MM.1S (cell line): ENCODE measurements around the gene FANCC.

ENCODE experiments used
- DNase-seq: peaks from one replicate; pipeline ENCODE4 v3.0.0-alpha.2; 2015
- H2AFZ ChIP-seq: fragments of 300-600 bp; sonication (generic); 2 replicates; pipeline ENCODE4 v1.6.0; 2016; ENCODE audit warnings: antibody characterized with exemption, low read length
- H3F3A ChIP-seq: fragments of 300-600 bp; sonication (generic); 2 replicates; pipeline ENCODE4 v1.6.1; 2016; ENCODE audit warnings: mild to moderate bottlenecking, antibody characterized with exemption, low read length, moderate library complexity, mixed read lengths; ENCODE audit not compliant: insufficient read depth
- H3K27ac ChIP-seq: fragments of 300-600 bp; sonication (generic); 2 replicates; pipeline ENCODE4 v1.5.1; 2016; ENCODE audit warnings: mild to moderate bottlenecking, low read length
- H3K27me3 ChIP-seq: fragments of 300-600 bp; sonication (generic); replicated peaks from 2 replicates; pipeline ENCODE4 v1.6.0; 2016; ENCODE audit warnings: low read length; ENCODE audit not compliant: insufficient read depth
- H3K36me3 ChIP-seq: fragments of 300-600 bp; sonication (generic); replicated peaks from 2 replicates; pipeline ENCODE4 v1.6.1; 2016; ENCODE audit warnings: mild to moderate bottlenecking, low read length, mixed read lengths; ENCODE audit not compliant: insufficient read depth
- H3K4me1 ChIP-seq: fragments of 300-600 bp; sonication (generic); 2 replicates; pipeline ENCODE4 v1.6.1; 2016; ENCODE audit warnings: low read length, mixed read lengths
- H3K4me2 ChIP-seq: fragments of 300-600 bp; sonication (generic); 2 replicates; pipeline ENCODE4 v1.6.0; 2016; ENCODE audit warnings: low read depth, low read length
- H3K4me3 ChIP-seq: fragments of 300-600 bp; sonication (generic); 2 replicates; pipeline ENCODE4 v1.5.1; 2016; ENCODE audit warnings: low read length, mixed read lengths
- H3K79me2 ChIP-seq: fragments of 300-600 bp; sonication (generic); 2 replicates; pipeline ENCODE4 v1.6.1; 2016; ENCODE audit warnings: mixed run types, low read length, mixed read lengths
- H3K9ac ChIP-seq: fragments of 300-600 bp; sonication (generic); 2 replicates; pipeline ENCODE4 v1.6.1; 2016; ENCODE audit warnings: low read length, mixed read lengths
- H3K9me2 ChIP-seq: fragments of 300-600 bp; sonication (generic); replicated peaks from 2 replicates; pipeline ENCODE4 v1.6.1; 2016; ENCODE audit warnings: mild to moderate bottlenecking, low read length, mixed read lengths; ENCODE audit not compliant: insufficient read depth
- H3K9me3 ChIP-seq: fragments of 300-600 bp; sonication (generic); replicated peaks from 2 replicates; pipeline ENCODE4 v1.6.1; 2016; ENCODE audit warnings: mild to moderate bottlenecking, low read length, mixed read lengths; ENCODE audit not compliant: insufficient read depth
- H4K20me1 ChIP-seq: fragments of 300-600 bp; sonication (generic); 2 replicates; pipeline ENCODE4 v1.6.1; 2016; ENCODE audit warnings: mild to moderate bottlenecking, low read length, moderate library complexity, mixed read lengths; ENCODE audit not compliant: insufficient read depth
- CTCF ChIP-seq: fragments of 300-600 bp; sonication (generic); IDR thresholded peaks from 2 replicates; pipeline ENCODE4 v1.5.1; 2016; ENCODE audit warnings: antibody characterized with exemption, low read length, mixed read lengths
- EZH2 ChIP-seq: fragments of 300-600 bp; sonication (generic); optimal IDR thresholded peaks from 2 replicates; pipeline ENCODE3; 2017; ENCODE audit warnings: low read depth, mild to moderate bottlenecking, antibody characterized with exemption, low read length, mixed read lengths
- EZH2phosphoT487 ChIP-seq: fragments of 300-600 bp; sonication (generic); IDR thresholded peaks from 2 replicates; pipeline ENCODE4 v1.6.1; 2018; ENCODE audit warnings: antibody characterized with exemption, low read length

Gene FANCC

GRCh38 chr9:95138474-95138873 lies 179.0 kb downstream of the FANCC start:
- no peaks in the 10 kb centered on the region for H3K79me2 ChIP-seq
- H3K9me3 ChIP-seq = no peaks in the 10 kb centered on the region
- H3K27me3 ChIP-seq = no peaks in the 10 kb centered on the region
- H3K27ac ChIP-seq = no peak overlapping the region
- no peak overlapping the region for H3K9ac ChIP-seq
- H3K4me2 ChIP-seq = no peak overlapping the region
- H2AFZ ChIP-seq = no peak overlapping the region
- H3K9me2 ChIP-seq = no peaks in the 10 kb centered on the region
- no peaks in the 10 kb centered on the region for H3K36me3 ChIP-seq
- TF ChIP-seq EZH2 = no peak
- TF ChIP-seq EZH2phosphoT487 = no peak
- TF ChIP-seq CTCF = no peak
- no peaks in the 10 kb centered on the region for H3F3A ChIP-seq
- H4K20me1 ChIP-seq = no peaks in the 10 kb centered on the region
- H3K4me1 ChIP-seq = no peaks in the 10 kb centered on the region
- DNase-seq = no peak
- H3K4me3 ChIP-seq = no peak overlapping the region

- Histone ChIP-seq H3K27me3 (no peaks in the 10 kb centered on the region), H3K27ac (no peak overlapping the region), H3K9me2 (no peaks in the 10 kb centered on the region), H3K4me3 (no peak overlapping the region), H3K79me2 (no peaks in the 10 kb centered on the region), H2AFZ (no peak overlapping the region), H3K36me3 (no peaks in the 10 kb centered on the region), H3K9me3 (no peaks in the 10 kb centered on the region), H3K4me2 (no peak overlapping the region), H3K9ac (no peak overlapping the region), H3K4me1 (no peaks in the 10 kb centered on the region), H4K20me1 (no peaks in the 10 kb centered on the region), H3F3A (no peaks in the 10 kb centered on the region)
- DNase-seq = no peak
- TF ChIP-seq CTCF (no peak), EZH2phosphoT487 (no peak), EZH2 (no peak)
These were observed 179.8 kb downstream of the FANCC start for GRCh38 chr9:95137587-95138145.

GRCh38 chr9:95135756-95136155 lies 181.8 kb downstream of the FANCC start:
- no peaks in the 10 kb centered on the region for H3F3A ChIP-seq
- no peaks in the 10 kb centered on the region for H3K27me3 ChIP-seq
- no peak overlapping the region for H3K4me2 ChIP-seq
- no peak overlapping the region for H3K27ac ChIP-seq
- no peaks in the 10 kb centered on the region for H3K36me3 ChIP-seq
- H3K79me2 ChIP-seq = no peaks in the 10 kb centered on the region
- H2AFZ ChIP-seq = no peak overlapping the region
- H3K9me2 ChIP-seq = no peaks in the 10 kb centered on the region
- no peak overlapping the region for H3K9ac ChIP-seq
- no peaks in the 10 kb centered on the region for H4K20me1 ChIP-seq
- H3K4me1 ChIP-seq = no peaks in the 10 kb centered on the region
- no peak overlapping the region for H3K4me3 ChIP-seq
- no peaks in the 10 kb centered on the region for H3K9me3 ChIP-seq
- DNase-seq = no peak
- TF ChIP-seq EZH2phosphoT487 (no peak), CTCF (no peak), EZH2 (no peak)
